ENCODE results near the gene CASP3.

The CASP3 gene

DNA sequence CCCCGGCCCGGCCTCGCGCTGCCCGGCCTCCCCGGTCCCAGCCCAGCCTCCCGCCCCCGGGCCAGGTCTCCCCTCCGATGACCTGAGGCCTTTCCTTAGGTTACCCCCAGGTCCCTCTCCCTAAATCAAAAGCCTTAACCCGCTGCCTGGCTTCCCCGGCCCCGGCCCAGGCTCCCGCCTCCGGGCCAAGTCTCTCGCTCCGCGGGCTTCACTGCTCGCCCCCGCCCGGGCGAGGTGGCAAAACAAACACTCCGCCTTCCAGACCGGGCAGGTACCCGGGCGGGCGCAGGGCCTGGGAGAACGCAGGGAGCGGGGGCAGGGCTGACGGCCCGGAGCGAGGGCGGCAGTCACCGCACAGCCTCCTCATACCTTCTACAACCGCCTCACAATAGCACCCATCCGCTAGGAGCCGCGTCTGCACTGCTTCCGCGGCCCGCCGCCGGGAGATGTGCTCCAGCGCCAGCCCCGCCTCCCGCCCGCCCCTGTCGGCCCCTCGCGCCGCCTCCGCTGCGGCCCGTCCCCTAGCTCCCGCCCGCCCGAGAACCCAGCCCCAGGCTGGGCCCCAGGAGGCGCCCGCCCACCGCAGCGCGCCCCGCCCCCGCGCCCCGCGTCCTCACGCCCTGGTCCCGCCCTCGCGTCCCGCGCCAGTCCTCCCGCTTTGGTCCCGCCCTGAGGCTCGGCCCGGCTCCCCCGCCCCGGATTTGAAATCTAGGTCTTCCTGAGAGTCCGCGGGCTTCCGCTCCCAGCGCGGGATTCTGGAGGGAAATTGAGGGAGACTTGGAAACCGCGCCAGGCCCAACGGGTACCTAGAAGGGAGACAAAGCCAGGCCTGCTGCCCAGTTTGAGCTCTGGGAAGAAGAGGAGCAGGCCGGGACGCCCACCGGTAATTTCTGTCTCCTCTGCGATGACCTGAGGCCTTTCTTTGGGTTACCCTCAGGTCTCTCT, at the start of gene CASP3, which contains the start of gene PRIMPOL:
Gene CASP3 (minus strand): TSS at position 422 of the 945 bp plus-strand sequence. CDS start 10,994 bp downstream, outside the sequence.
Gene PRIMPOL (plus strand): TSS at position 713 of the 945 bp plus-strand sequence. CDS start 7,403 bp downstream, outside the sequence.
- H3K4me1 ChIP-seq (ENCODE audit: control insufficient read depth in 1 of 2, insufficient read depth in 2 of 2, low read length in 2 of 2): peaks cover 28 to 41% of the 10 kb centered on the region in 2 donors
- no peaks in the 10 kb centered on the region for H3K36me3 ChIP-seq (ENCODE audit: control insufficient read depth in 1 of 2, insufficient read depth in 2 of 2, low read length in 2 of 2)
- no peaks in the 10 kb centered on the region for H3K9me3 ChIP-seq (ENCODE audit: control insufficient read depth in 1 of 2, low read length in 2 of 2)
- H3K4me3 ChIP-seq (ENCODE audit: low read depth in 1 of 2, low read length in 2 of 2): peak within 1 kb of the TSS; percentile 87 to 91
- H3K27me3 ChIP-seq (ENCODE audit: low read depth, low read length): no peaks in the 10 kb centered on the region
- H3K27ac ChIP-seq (ENCODE audit: low read length): peak within 1 kb of the TSS; percentile 91

DNA sequence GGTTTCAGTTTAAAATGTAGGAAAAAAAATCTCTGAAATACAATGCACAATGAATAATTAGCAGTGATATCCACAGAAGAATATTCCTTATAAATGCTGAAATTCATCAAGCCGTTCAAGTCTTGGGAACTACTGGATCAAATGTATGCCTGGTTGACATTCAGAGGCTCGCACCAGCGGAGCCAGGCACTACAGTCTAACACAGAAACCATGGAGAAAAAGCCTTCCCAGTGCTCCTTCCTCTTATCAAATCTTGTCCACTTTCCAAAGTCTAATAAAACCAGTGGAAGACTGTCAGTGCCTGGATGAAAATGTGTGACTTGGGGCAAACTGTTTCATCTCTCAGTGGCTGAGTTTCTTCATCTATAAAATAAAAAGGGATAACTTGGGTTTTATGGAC, 48.7 kb upstream of the CASP3 start:
- no peak overlapping the region for H3K4me3 ChIP-seq (ENCODE audit: low read depth in 1 of 2, low read length in 2 of 2)
- no peaks in the 10 kb centered on the region for H3K36me3 ChIP-seq (ENCODE audit: control insufficient read depth in 1 of 2, insufficient read depth in 2 of 2, low read length in 2 of 2)
- H3K9me3 ChIP-seq (ENCODE audit: control insufficient read depth in 1 of 2, low read length in 2 of 2): no peaks in the 10 kb centered on the region
- no peaks in the 10 kb centered on the region for H3K27me3 ChIP-seq (ENCODE audit: low read depth, low read length)
- H3K4me1 ChIP-seq (ENCODE audit: control insufficient read depth in 1 of 2, insufficient read depth in 2 of 2, low read length in 2 of 2): peaks cover 0 to 3% of the 10 kb centered on the region in 2 donors
- no peak overlapping the region for H3K27ac ChIP-seq (ENCODE audit: low read length)

DNA sequence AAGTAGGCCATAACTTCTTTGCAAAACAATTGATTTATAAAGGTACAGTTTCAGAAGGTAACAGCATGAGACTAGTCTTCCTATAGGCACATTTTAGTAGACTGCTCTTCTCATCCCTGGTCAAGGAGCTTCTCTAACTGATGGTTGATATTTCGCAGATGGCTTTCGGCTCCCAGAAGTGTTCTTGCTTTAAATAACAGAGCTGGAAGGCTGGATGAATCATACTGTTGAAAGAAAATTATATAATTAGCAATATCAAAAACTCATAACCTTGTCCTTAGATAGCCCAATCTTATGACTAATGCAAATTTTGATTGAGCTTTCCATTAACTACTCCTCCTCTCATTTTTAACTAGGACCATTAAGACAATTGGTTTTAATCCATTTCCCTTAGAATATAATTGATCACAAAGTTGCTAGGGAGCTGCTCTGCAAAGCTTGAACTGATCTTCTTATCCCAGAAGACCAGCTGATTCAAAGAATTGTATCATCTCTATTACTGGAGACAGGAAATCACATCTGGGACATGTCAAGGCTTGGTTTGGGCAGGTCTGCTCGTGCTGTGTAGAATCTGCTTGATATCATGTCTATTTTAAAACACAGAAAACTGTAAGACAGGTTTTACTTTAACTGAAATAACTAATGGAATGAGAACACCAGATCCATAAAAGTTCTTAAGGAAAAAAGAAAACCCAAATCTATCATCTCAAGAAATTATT, 46.1 kb upstream of the CASP3 start:
- Histone ChIP-seq H3K27ac (ENCODE audit: low read length) (no peak overlapping the region), H3K4me3 (ENCODE audit: low read depth in 1 of 2, low read length in 2 of 2) (no peak overlapping the region), H3K36me3 (ENCODE audit: control insufficient read depth in 1 of 2, insufficient read depth in 2 of 2, low read length in 2 of 2) (no peaks in the 10 kb centered on the region), H3K27me3 (ENCODE audit: low read depth, low read length) (no peaks in the 10 kb centered on the region), H3K4me1 (ENCODE audit: control insufficient read depth in 1 of 2, insufficient read depth in 2 of 2, low read length in 2 of 2) (peaks cover 0 to 3% of the 10 kb centered on the region in 2 donors), H3K9me3 (ENCODE audit: control insufficient read depth in 1 of 2, low read length in 2 of 2) (no peaks in the 10 kb centered on the region)

DNA sequence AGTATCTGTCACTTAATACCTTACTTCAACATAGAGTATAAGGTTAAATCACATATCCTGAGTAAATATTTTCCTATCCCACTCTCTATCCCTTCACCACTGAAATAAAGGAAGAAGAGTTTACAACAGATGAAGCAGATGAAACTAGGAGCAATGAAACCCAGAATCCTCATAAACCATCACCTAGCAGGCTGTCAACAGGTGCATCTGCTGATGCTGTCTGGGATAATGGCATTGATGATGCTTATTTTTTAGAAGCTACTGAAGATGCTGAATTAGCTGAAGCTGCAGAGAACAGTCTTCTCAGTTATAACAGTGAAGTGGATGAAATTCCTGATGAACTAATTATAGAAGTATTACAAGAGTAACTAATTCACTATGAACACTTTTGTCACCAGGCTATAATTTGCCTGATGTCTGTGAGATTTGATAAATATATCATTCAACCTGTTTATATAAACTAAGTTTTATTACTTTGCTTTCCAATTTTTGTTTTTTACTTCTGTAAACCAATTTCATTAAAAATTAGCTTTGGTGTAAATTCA, 45.2 kb upstream of the CASP3 start:
- H3K27ac ChIP-seq (ENCODE audit: low read length): no peak overlapping the region
- no peaks in the 10 kb centered on the region for H3K36me3 ChIP-seq (ENCODE audit: control insufficient read depth in 1 of 2, insufficient read depth in 2 of 2, low read length in 2 of 2)
- no peak overlapping the region for H3K4me3 ChIP-seq (ENCODE audit: low read depth in 1 of 2, low read length in 2 of 2)

DNA sequence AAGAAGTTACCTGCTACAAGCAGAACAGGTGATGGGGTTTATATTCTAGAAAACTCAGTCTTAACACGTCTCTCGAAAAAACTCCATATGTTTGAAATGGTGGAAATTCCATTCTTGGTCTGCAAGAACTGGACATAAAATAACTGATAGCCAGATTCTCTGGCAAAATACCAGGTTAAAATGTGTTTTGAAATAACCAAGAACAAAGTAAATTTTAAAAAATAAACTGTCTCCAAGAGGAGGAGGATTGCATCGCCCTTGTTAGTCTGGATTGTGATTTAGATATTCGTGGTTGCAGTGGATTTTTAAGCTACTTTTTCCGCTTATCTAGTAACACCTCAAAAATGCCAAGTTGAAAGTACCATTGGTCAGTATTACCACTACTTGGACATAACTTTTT, 43.8 kb upstream of the CASP3 start:
- Histone ChIP-seq H3K9me3 (ENCODE audit: control insufficient read depth in 1 of 2, low read length in 2 of 2) (no peaks in the 10 kb centered on the region), H3K27me3 (ENCODE audit: low read depth, low read length) (no peaks in the 10 kb centered on the region), H3K4me1 (ENCODE audit: control insufficient read depth in 1 of 2, insufficient read depth in 2 of 2, low read length in 2 of 2) (peaks cover 0 to 3% of the 10 kb centered on the region in 2 donors), H3K27ac (ENCODE audit: low read length) (no peak overlapping the region), H3K36me3 (ENCODE audit: control insufficient read depth in 1 of 2, insufficient read depth in 2 of 2, low read length in 2 of 2) (no peaks in the 10 kb centered on the region), H3K4me3 (ENCODE audit: low read depth in 1 of 2, low read length in 2 of 2) (no peak overlapping the region)

More for the DNA sequence above, 45.2 kb upstream of the CASP3 start:
- Histone ChIP-seq H3K9me3 (ENCODE audit: control insufficient read depth in 1 of 2, low read length in 2 of 2) (no peaks in the 10 kb centered on the region), H3K4me1 (ENCODE audit: control insufficient read depth in 1 of 2, insufficient read depth in 2 of 2, low read length in 2 of 2) (peaks cover 0 to 3% of the 10 kb centered on the region in 2 donors), H3K27me3 (ENCODE audit: low read depth, low read length) (no peaks in the 10 kb centered on the region)

DNA sequence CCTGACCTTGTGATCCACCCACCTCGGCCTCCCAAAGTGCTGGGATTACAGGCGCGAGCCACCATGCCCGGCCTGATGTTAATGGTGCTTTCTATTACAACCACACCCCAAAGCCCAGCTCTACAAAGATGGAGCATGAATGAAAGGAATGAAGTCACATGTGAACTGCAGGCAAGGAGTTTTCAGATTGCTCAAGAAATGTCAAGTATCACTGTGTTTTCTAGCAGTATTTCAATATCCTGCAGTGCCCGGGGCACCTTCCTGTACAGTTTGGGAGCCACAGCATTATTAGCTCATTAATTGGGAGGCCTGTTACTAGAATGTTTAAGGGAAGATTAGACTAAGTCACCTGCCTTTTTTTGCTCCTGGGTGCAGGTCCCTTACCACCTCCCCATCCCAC, 40.4 kb upstream of the CASP3 start:
- Histone ChIP-seq H3K36me3 (ENCODE audit: control insufficient read depth in 1 of 2, insufficient read depth in 2 of 2, low read length in 2 of 2) (no peaks in the 10 kb centered on the region), H3K27ac (ENCODE audit: low read length) (no peak overlapping the region), H3K4me3 (ENCODE audit: low read depth in 1 of 2, low read length in 2 of 2) (no peak overlapping the region), H3K4me1 (ENCODE audit: control insufficient read depth in 1 of 2, insufficient read depth in 2 of 2, low read length in 2 of 2) (no peaks in the 10 kb centered on the region), H3K27me3 (ENCODE audit: low read depth, low read length) (no peaks in the 10 kb centered on the region), H3K9me3 (ENCODE audit: control insufficient read depth in 1 of 2, low read length in 2 of 2) (no peaks in the 10 kb centered on the region)

DNA sequence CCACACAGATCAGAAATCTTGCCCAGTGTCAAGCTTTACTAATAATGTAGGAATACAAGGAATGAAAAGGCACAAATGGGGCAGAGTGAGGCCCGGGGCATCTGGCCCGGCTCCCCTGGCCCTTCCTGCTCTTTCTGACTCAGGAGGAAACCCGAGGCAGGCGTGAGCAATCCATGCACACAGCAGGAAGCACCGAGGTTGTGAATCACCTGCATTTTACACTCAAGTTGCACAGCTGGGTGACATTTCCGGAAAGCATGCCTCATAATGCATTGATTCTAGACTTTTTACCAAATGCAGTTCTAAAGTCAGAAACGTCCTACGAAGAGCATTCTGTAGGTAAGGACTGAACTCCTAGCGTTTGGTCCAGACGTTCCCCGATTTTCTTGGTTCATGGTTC, 39.2 kb upstream of the CASP3 start:
- no peak overlapping the region for H3K27ac ChIP-seq (ENCODE audit: low read length)
- H3K4me1 ChIP-seq (ENCODE audit: control insufficient read depth in 1 of 2, insufficient read depth in 2 of 2, low read length in 2 of 2): no peaks in the 10 kb centered on the region
- no peak overlapping the region for H3K4me3 ChIP-seq (ENCODE audit: low read depth in 1 of 2, low read length in 2 of 2)
- H3K36me3 ChIP-seq (ENCODE audit: control insufficient read depth in 1 of 2, insufficient read depth in 2 of 2, low read length in 2 of 2): no peaks in the 10 kb centered on the region
- H3K9me3 ChIP-seq (ENCODE audit: control insufficient read depth in 1 of 2, low read length in 2 of 2): no peaks in the 10 kb centered on the region
- no peaks in the 10 kb centered on the region for H3K27me3 ChIP-seq (ENCODE audit: low read depth, low read length)

DNA sequence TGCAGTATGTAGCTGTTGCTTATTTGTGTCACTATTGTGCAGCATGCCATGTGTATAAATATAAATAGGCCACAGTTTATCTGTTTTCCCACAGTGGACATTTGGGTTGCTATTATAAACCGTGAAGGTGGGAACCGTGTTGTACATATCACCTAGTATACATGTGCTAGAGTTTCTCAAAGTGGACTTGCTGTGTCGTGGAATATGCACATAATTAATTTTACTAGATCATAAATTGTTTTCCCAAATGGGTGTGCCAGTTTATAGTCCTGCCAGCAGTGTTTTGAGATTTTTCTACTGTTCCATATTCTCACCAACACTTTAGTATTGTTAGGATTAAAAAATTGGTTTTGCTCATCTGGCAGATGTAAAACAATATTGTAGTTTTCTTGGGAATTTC, 38.8 kb upstream of the CASP3 start:
- Histone ChIP-seq H3K4me1 (ENCODE audit: control insufficient read depth in 1 of 2, insufficient read depth in 2 of 2, low read length in 2 of 2) (no peaks in the 10 kb centered on the region), H3K27ac (ENCODE audit: low read length) (no peak overlapping the region), H3K4me3 (ENCODE audit: low read depth in 1 of 2, low read length in 2 of 2) (no peak overlapping the region), H3K9me3 (ENCODE audit: control insufficient read depth in 1 of 2, low read length in 2 of 2) (no peaks in the 10 kb centered on the region), H3K27me3 (ENCODE audit: low read depth, low read length) (no peaks in the 10 kb centered on the region), H3K36me3 (ENCODE audit: control insufficient read depth in 1 of 2, insufficient read depth in 2 of 2, low read length in 2 of 2) (peaks cover 0 to 2% of the 10 kb centered on the region in 2 donors)

DNA sequence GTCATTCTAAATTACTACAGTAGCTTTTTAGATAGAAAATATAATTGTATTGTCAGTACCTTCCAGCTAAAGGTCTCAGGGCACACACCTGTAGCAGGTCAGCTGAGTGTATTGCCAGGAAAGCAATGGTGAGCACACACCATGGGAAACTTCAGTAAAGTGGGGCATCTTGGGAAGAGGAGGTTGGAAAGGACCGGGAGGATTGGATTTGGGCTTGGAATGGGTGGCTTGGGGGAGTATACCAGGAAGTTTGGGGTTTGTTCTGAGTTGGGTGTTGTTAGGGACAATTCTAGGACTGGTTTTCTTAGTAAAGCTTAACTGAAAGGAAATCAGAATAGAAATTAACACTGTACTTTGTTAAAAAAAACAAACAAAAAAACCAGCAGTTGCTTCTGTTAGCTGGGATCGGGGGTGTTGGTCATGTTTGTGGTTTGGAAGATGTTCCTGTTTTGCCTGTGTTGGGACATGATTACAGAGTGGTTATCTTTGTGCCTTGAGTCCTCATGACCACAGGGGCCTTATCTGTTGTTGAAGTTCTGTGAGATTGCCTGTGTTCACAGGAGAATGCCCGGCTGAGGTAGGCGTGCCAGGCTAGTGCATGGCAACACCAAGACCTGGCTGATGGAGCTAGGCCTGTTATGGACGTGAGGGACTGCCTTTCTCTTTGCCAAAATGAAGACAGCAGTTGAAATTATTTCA, 35.4 kb upstream of the CASP3 start:
- Histone ChIP-seq H3K4me1 (ENCODE audit: control insufficient read depth in 1 of 2, insufficient read depth in 2 of 2, low read length in 2 of 2) (peaks cover 0 to 3% of the 10 kb centered on the region in 2 donors), H3K36me3 (ENCODE audit: control insufficient read depth in 1 of 2, insufficient read depth in 2 of 2, low read length in 2 of 2) (peaks cover 3 to 7% of the 10 kb centered on the region in 2 donors), H3K9me3 (ENCODE audit: control insufficient read depth in 1 of 2, low read length in 2 of 2) (no peaks in the 10 kb centered on the region), H3K27ac (ENCODE audit: low read length) (no peak overlapping the region), H3K4me3 (ENCODE audit: low read depth in 1 of 2, low read length in 2 of 2) (no peak overlapping the region), H3K27me3 (ENCODE audit: low read depth, low read length) (no peaks in the 10 kb centered on the region)

DNA sequence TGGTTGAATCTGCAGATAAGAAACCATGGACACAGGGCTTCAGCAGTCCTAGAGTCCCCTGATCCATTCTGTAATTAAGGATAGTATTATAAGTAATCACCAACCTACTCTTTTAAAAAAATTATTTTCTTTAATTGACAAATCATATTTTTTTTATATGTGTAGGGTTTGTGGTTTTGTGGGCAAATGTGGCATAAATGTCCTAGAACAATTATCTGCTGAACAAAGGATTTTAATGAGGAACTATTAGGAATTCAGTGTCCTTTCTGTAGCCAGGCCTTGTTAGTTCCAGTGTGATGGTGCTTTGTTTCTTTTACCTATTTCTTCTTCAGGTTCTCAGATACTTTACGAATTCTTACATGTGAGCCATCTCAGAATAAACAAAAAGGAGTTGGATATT, 32.7 kb upstream of the CASP3 start:
- Histone ChIP-seq H3K9me3 (ENCODE audit: control insufficient read depth in 1 of 2, low read length in 2 of 2) (no peaks in the 10 kb centered on the region), H3K27me3 (ENCODE audit: low read depth, low read length) (no peaks in the 10 kb centered on the region), H3K4me3 (ENCODE audit: low read depth in 1 of 2, low read length in 2 of 2) (no peak overlapping the region), H3K27ac (ENCODE audit: low read length) (no peak overlapping the region), H3K4me1 (ENCODE audit: control insufficient read depth in 1 of 2, insufficient read depth in 2 of 2, low read length in 2 of 2) (peaks cover 0 to 3% of the 10 kb centered on the region in 2 donors), H3K36me3 (ENCODE audit: control insufficient read depth in 1 of 2, insufficient read depth in 2 of 2, low read length in 2 of 2) (peaks cover 3 to 7% of the 10 kb centered on the region in 2 donors)

All from muscle layer of duodenum (tissue), 2 donors.